Neural cell (in vitro differentiated cells): Measurements from ENCODE around the gene GLT1D1.

ENCODE experiments used
- CTCF ChIP-seq: fragments of 450-650 bp; IDR thresholded peaks from 2 replicates; pipeline ENCODE4 v1.5.1; 2014; ENCODE audit warnings: antibody characterized with exemption, mild to moderate bottlenecking, moderate library complexity; ENCODE audit not compliant: poor library complexity, severe bottlenecking
- SMC3 ChIP-seq: fragments of 450-650 bp; conservative IDR thresholded peaks from 2 replicates; pipeline ENCODE4 v1.6.1; 2014; ENCODE audit warnings: antibody characterized with exemption, mild to moderate bottlenecking, moderate library complexity; ENCODE audit not compliant: poor library complexity

- TF ChIP-seq SMC3 (no peak), CTCF (no peak)
Measured at GRCh38 chr12:129002427-129002826, 149.1 kb downstream of the GLT1D1 start.
